GM18870 (cell line): Measurements from ENCODE around the gene PLB1.

Experiments
- ATAC-seq: cut with Tn5 transposase; IDR thresholded peaks from one replicate; pipeline ENCODE4 v1.9.1; 2021; ENCODE audit warnings: moderate library complexity; ENCODE audit not compliant: unreplicated experiment

The PLB1 gene

DNA sequence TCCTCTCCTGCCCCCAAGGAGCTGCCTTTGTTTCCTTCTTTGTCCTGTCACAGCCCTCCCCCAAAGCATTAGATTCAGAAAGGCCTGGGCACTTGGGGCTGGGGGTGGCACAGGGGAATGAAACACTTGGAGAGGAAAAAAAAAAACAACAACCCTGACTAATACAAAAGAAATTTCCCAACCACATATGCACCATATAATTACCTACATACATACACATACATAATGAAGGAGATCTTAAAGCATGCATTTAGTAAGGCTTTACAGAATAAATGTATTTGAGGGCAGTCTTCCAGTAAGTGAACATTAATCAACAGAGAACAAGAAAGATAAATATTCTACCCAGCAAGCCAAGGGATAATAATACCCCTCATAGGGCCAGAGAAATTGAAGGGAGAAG is 185.7 kb downstream of the PLB1 start:
- ATAC-seq = no peak

- no peak for ATAC-seq
Measured at GRCh38 chr2:28683100-28683706, 187.3 kb downstream of the PLB1 start.

DNA sequence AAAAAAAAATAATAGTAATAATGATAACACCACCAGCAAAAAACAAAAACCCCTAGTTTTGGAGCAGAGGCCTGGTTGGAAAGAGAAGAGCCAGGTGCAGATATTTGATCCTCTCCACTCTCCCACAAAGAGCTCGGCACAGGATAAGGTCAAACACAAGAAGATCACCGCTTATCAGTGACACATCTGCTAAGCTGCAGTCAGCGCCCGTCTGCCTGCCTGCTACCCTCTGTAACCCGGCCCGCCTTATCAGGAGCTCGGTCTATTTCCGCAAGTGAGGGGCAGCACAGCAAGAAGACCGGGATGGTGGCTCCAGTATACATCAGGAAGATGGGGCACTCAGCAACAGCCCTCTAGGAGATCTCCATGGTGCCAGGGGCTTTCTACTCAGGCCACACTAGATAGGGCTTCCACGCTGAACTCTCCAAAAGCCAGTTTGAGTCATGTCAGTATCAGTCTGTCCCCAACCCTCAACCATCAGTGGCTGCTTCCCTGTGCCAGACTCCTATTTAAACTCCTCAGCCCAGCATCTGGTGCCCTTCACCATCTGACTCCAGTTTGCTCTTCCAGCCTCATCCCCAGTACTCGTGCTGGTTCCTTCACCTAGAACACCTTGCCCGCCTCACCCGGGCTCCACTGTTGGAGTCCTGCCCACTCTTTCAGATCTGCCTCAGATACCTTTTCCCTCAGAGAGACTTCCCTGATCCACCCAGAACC is 188.4 kb downstream of the PLB1 start:
- no peak for ATAC-seq

DNA sequence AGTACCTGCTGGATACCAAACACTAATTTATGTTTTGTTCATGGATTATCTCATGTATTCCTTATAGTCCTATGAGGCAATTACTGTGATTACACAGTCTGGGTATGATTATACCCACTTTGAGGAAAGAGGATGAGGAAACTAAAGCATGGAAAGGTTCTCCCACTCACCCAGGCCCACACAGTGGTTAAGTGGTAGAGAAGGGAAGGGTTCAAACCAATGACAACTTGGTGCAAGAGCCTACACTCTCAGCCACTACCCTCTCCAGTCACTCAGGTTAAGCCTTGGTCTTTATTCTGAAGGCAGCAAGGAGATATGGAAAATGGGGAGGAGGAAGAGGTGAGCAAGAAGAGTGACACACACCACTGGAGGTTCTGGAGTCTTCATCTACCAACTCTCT is 191.3 kb downstream of the PLB1 start:
- ATAC-seq = no peak

DNA sequence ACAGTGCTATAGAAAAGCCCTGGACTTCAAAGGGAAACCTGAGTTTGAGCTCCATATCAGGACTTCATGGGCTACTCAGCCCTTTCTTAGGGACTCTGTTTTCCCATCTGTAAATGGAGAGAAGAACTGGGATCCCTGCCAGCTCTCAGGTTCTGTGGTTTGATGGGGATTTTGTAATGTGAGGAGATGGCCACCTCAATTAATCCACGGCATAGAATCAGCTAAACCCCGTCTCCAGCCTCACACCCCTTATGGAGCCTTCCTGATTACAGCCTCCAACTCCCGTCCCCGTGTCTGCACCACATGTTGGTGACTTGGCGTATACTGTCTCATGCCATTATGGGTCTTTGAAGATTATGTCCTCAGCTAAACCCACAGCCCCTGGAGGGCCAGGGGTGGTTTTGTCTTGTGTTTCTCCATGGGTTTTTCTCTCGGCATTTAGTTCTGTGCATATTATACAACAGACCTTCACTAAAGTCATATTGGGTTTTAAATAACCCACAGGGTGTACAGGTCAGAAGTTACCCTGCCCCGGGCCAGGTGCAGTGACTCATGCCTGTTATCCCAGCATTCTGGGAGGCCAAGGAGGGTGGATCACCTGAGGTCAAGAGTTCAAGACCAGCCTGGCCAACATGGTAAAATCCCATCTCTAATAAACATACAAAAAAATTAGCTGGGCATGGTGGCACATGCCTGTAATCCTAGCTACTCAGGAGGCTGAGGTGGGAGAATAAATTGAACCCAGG is 192.0 kb downstream of the PLB1 start:
- ATAC-seq = no peak

GRCh38 chr2:28688818-28689217 is 193.0 kb downstream of the PLB1 start:
- ATAC-seq = no peak

DNA sequence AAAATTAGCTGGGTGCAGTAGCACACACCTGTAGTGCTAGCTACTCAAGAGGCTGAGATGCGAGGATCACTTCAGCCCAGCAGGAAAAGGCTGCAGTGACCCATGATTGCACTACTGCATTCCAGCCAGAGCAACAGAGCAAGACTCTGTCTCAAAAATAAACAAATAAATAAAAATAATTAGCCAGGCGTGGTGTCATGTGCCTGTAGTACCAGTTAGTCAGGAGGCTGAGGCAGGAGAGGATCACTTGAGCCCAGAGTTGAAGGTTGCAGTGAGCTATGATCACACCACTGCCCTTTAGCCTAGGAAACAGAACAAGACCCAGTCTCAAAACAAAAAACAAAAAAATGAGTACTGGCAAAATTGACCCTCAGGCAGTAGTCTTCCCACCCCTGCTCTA is 193.9 kb downstream of the PLB1 start:
- no peak for ATAC-seq

GRCh38 chr2:28692411-28692810 is 196.6 kb downstream of the PLB1 start:
- ATAC-seq = no peak

DNA sequence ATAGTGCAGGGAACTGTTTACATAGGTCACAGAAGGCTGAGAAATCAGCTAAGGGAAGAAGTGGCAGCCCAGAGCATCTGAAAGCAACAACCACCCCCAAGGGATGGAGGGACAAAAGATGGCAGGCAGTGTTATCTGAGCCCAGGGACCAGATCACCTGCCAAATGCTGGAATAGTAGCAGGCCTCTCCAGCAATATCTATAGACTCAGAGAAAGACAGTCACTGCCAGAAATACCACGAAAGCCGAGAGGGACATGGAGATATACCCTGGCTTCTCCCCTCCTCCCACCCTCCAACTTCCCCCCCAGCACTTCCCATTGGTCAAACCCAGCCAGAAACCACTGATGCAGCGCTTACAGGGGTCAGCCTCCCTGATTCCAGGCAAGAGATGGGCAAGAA is 197.4 kb downstream of the PLB1 start:
- no peak for ATAC-seq
